ENCODE measurements around the gene CPM.

CPM gene

GRCh38 chr12:68954811-68955210, 21.8 kb upstream of the CPM start:
- DNase-seq = no peak

- no peak for DNase-seq
Observed at GRCh38 chr12:68953536-68953935, 20.6 kb upstream of the CPM start.

GRCh38 chr12:68951652-68952051, 18.7 kb upstream of the CPM start:
- no peak for DNase-seq

GRCh38 chr12:68950511-68950910, 17.5 kb upstream of the CPM start:
- DNase-seq = no peak

- no peak for DNase-seq
Observed at GRCh38 chr12:68945255-68945654, 12.3 kb upstream of the CPM start.

GRCh38 chr12:68944296-68945076, 11.5 kb upstream of the CPM start:
- DNase-seq = no peak

GRCh38 chr12:68943848-68944247, 10.9 kb upstream of the CPM start:
- DNase-seq = no peak

GRCh38 chr12:68940731-68941130, 7.8 kb upstream of the CPM start:
- DNase-seq = no peak

GRCh38 chr12:68939505-68939904, 6.5 kb upstream of the CPM start:
- DNase-seq = no peak

- DNase-seq = no peak
Observed at GRCh38 chr12:68934392-68934791, 1.4 kb upstream of the CPM start.

- no peak for DNase-seq
Observed at GRCh38 chr12:68932128-68932960, 627 bp downstream of the CPM start.

GRCh38 chr12:68930178-68930577, 2.8 kb downstream of the CPM start:
- DNase-seq = no peak

GRCh38 chr12:68924546-68924945, 8.4 kb downstream of the CPM start:
- no peak for DNase-seq

GRCh38 chr12:68919581-68920239, 13.3 kb downstream of the CPM start:
- no peak for DNase-seq

GRCh38 chr12:68918960-68919359, 14.0 kb downstream of the CPM start:
- DNase-seq = no peak

- DNase-seq = no peak
Observed at GRCh38 chr12:68915055-68915454, 17.9 kb downstream of the CPM start.

GRCh38 chr12:68913682-68914081, 19.3 kb downstream of the CPM start:
- no peak for DNase-seq

- no peak for DNase-seq
Observed at GRCh38 chr12:68912916-68913315, 20.1 kb downstream of the CPM start.

GRCh38 chr12:68911197-68911718, 21.7 kb downstream of the CPM start:
- no peak for DNase-seq

GRCh38 chr12:68910128-68910527, 22.8 kb downstream of the CPM start:
- no peak for DNase-seq

- DNase-seq = no peak
Observed at GRCh38 chr12:68908076-68908475, 24.9 kb downstream of the CPM start.

GRCh38 chr12:68905733-68906132, 27.2 kb downstream of the CPM start:
- DNase-seq = no peak

GRCh38 chr12:68904351-68904962, 28.5 kb downstream of the CPM start:
- no peak for DNase-seq
